ENCODE data around the gene CST9.
"Not testable (repeated sequence)": the region's sequence is repeated elsewhere in the genome, so short reads cannot be mapped to it uniquely, and the experiment has no call there.

The CST9 gene

DNA sequence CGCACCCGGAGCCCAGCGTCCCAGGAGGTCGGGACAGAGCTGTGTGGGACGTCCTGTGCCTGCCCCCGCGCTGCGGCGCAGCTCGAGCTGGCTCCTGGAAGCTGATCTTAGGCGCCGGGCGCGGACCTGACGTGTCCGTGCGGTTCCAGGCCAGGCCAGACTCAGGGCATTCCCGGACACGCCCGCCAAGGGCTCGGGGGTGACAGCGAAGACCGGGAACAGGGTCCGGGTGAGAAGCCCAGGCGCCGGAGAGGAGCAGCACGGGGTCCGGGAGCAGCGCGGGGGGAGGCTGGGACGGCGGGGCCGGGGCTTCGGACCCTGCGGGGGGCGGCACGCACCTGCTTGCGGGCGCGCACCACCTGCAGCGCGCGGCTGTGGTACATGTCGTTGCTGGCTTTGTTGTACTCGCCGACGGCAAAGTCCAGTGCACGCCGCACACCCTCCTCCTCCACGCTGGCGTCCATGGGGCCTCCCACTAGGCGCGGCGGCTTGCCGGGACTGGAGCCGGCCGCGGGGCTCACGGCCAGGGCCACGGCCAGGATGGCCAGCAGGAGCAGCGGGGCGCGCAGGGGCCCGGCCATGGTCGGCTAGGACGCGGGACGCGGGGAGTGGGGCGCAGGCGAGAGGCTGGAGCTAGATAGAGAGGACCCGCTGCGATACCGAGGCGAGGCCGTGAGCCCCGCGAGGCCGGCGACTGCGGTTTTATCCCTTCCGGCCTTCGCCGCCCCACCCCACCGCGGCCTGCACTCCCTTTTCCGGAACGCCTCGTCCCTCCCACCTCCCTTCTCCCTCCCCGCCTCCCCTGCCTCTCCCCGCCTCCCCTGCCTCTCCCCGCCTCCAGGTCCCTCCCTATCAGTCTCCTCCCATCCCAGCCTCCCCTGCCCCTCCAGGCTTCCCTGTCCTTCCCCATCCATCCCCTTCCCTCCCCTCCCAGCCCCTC, 31.8 kb upstream of the CST9 start, which contains the start of gene CST3:
TSS of gene CST3 (minus strand) at position 674 of the 940 bp plus-strand sequence. CDS start at position 581, 93 bp downstream.
- no peaks in the 10 kb centered on the region for H3K9me3 ChIP-seq (ENCODE audit: control insufficient read depth, insufficient read depth, low read length)

DNA sequence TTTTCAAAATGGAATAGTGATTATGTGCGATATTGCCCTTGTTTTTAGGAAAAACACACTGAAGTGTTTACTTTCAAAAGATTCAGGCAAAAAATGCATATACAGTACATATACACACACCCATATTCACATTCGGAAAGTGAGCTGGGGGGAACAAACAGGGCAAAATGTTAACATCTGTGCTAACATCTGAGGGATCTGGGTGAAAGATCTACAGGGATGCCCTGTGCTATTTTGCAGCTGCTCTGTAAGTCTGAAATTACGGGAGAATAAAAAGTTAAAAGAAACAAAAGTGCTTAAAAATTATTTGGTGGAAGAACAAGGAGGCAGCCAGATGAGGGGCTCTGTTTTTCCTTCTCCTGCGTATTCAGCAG, 31.2 kb upstream of the CST9 start:
- H4K20me1 ChIP-seq (ENCODE audit: control insufficient read depth, insufficient read depth, low read depth, low read length): no peaks in the 10 kb centered on the region
- no peaks in the 10 kb centered on the region for H3K4me1 ChIP-seq (ENCODE audit: control insufficient read depth, low read length)
- H3K9me3 ChIP-seq (ENCODE audit: control insufficient read depth, insufficient read depth, low read length): no peaks in the 10 kb centered on the region
- H3K27me3 ChIP-seq (ENCODE audit: control insufficient read depth, low read length): no peaks in the 10 kb centered on the region
- H3F3A ChIP-seq (ENCODE audit: control insufficient read depth, insufficient read depth): no peaks in the 10 kb centered on the region
- H3K79me2 ChIP-seq (ENCODE audit: control insufficient read depth, low read length): no peaks in the 10 kb centered on the region
- no peak for TF ChIP-seq EZH2phosphoT487 (IDR thresholded peaks at IDR 0.05; ENCODE audit: borderline replicate concordance, low read length)
- TF ChIP-seq, protein P1, sequence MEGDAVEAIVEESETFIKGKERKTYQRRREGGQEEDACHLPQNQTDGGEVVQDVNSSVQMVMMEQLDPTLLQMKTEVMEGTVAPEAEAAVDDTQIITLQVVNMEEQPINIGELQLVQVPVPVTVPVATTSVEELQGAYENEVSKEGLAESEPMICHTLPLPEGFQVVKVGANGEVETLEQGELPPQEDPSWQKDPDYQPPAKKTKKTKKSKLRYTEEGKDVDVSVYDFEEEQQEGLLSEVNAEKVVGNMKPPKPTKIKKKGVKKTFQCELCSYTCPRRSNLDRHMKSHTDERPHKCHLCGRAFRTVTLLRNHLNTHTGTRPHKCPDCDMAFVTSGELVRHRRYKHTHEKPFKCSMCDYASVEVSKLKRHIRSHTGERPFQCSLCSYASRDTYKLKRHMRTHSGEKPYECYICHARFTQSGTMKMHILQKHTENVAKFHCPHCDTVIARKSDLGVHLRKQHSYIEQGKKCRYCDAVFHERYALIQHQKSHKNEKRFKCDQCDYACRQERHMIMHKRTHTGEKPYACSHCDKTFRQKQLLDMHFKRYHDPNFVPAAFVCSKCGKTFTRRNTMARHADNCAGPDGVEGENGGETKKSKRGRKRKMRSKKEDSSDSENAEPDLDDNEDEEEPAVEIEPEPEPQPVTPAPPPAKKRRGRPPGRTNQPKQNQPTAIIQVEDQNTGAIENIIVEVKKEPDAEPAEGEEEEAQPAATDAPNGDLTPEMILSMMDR (IDR thresholded peaks at IDR 0.05; ENCODE audit: low read depth, low read length, poor library complexity, severe bottlenecking): no peak
- H3K27ac ChIP-seq (ENCODE audit: low read depth, low read length): no peak overlapping the region
- H3K4me3 ChIP-seq (ENCODE audit: low read length): no peak overlapping the region
- no peak overlapping the region for H3K4me2 ChIP-seq (ENCODE audit: low read length)
- no peaks in the 10 kb centered on the region for H3K9me2 ChIP-seq (replicated peaks; ENCODE audit: control insufficient read depth, low read length)
- no peaks in the 10 kb centered on the region for H3K36me3 ChIP-seq (ENCODE audit: control insufficient read depth, low read length)

More for the DNA sequence above, 31.8 kb upstream of the CST9 start, which contains the start of gene CST3:
- Histone ChIP-seq H3K9me2 (replicated peaks; ENCODE audit: control insufficient read depth, low read length) (no peaks in the 10 kb centered on the region), H3K27me3 (ENCODE audit: control insufficient read depth, low read length) (no peaks in the 10 kb centered on the region), H3K4me2 (ENCODE audit: low read length) (no peak within 1 kb of the TSS), H3K4me1 (ENCODE audit: control insufficient read depth, low read length) (no peaks in the 10 kb centered on the region), H3K79me2 (ENCODE audit: control insufficient read depth, low read length) (no peaks in the 10 kb centered on the region), H4K20me1 (ENCODE audit: control insufficient read depth, insufficient read depth, low read depth, low read length) (no peaks in the 10 kb centered on the region), H3K36me3 (ENCODE audit: control insufficient read depth, low read length) (no peaks in the 10 kb centered on the region), H3K27ac (ENCODE audit: low read depth, low read length) (no peak within 1 kb of the TSS), H3F3A (ENCODE audit: control insufficient read depth, insufficient read depth) (no peaks in the 10 kb centered on the region), H3K4me3 (ENCODE audit: low read length) (no peak within 1 kb of the TSS)
- TF ChIP-seq, protein P1 (IDR thresholded peaks at IDR 0.05; ENCODE audit: low read depth, low read length, poor library complexity, severe bottlenecking): no peak
- TF ChIP-seq EZH2phosphoT487 (IDR thresholded peaks at IDR 0.05; ENCODE audit: borderline replicate concordance, low read length): no peak

DNA sequence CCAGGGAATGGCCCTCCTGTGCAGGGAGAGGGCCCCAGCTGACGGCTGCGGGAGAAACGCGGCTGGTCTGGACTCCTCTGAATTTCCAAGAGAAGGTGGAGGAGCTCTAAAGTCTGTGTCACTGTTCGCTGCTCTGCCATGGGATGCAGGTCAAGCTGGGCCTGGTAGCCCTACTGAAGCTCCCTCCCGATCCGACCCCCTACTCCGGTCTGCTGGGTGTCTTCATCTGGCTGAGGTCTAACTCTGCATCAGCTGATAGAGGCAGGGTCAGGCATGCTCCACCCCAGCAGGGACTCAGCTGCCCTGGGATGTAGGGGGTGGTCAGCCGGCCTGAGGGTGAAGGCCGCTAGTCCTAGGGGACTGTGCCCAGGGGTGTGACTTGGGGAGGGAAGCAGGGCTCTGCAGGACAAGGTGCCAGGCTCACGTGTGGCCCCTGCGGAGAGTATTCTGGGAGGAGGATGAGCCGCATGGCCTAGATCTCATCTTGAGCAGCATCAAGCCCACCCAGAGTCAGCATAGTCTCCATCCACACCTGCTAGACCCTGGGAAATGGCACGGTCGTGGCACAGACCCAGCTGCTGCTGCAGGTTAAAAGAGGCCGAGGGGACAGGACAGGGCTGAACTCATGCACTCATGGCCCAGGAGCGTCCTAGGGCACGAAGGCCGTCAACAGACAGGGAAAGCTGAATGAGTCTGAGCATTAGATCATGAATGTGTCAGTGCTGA, 30.6 kb upstream of the CST9 start:
- Histone ChIP-seq H3K36me3 (ENCODE audit: control insufficient read depth, low read length) (no peaks in the 10 kb centered on the region), H3F3A (ENCODE audit: control insufficient read depth, insufficient read depth) (no peaks in the 10 kb centered on the region), H3K4me2 (ENCODE audit: low read length) (no peak overlapping the region), H3K9me3 (ENCODE audit: control insufficient read depth, insufficient read depth, low read length) (no peaks in the 10 kb centered on the region), H4K20me1 (ENCODE audit: control insufficient read depth, insufficient read depth, low read depth, low read length) (no peaks in the 10 kb centered on the region), H3K27ac (ENCODE audit: low read depth, low read length) (no peak overlapping the region), H3K9me2 (replicated peaks; ENCODE audit: control insufficient read depth, low read length) (no peaks in the 10 kb centered on the region), H3K79me2 (ENCODE audit: control insufficient read depth, low read length) (no peaks in the 10 kb centered on the region), H3K4me1 (ENCODE audit: control insufficient read depth, low read length) (no peaks in the 10 kb centered on the region), H3K27me3 (ENCODE audit: control insufficient read depth, low read length) (no peaks in the 10 kb centered on the region), H3K4me3 (ENCODE audit: low read length) (no peak overlapping the region)
- no peak for TF ChIP-seq EZH2phosphoT487 (IDR thresholded peaks at IDR 0.05; ENCODE audit: borderline replicate concordance, low read length)
- TF ChIP-seq, protein P1 (IDR thresholded peaks at IDR 0.05; ENCODE audit: low read depth, low read length, poor library complexity, severe bottlenecking): no peak

DNA sequence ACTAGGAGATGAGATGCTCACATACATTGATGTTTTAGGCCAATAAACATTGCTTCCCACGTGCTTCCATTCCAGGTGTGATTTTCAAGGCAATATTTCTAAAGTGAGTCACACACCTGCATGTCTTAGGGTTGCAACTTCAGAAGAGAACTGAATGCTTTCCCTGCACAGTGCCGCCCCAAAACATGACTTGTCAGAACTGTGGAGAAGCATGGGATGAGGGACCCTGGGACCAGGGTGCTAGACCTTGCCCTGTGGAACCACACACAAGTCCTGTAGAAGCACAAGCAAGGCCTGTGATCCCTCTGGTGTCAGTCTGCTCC, 30.0 kb upstream of the CST9 start:
- not testable (repeated sequence) for H3K9me3 ChIP-seq (ENCODE audit: control insufficient read depth, insufficient read depth, low read length); H4K20me1 ChIP-seq (ENCODE audit: control insufficient read depth, insufficient read depth, low read depth, low read length); H3F3A ChIP-seq (ENCODE audit: control insufficient read depth, insufficient read depth); H3K79me2 ChIP-seq (ENCODE audit: control insufficient read depth, low read length); H3K4me2 ChIP-seq (ENCODE audit: low read length); H3K9me2 ChIP-seq (replicated peaks; ENCODE audit: control insufficient read depth, low read length); H3K36me3 ChIP-seq (ENCODE audit: control insufficient read depth, low read length); H3K4me1 ChIP-seq (ENCODE audit: control insufficient read depth, low read length); H3K27me3 ChIP-seq (ENCODE audit: control insufficient read depth, low read length); H3K4me3 ChIP-seq (ENCODE audit: low read length); H3K27ac ChIP-seq (ENCODE audit: low read depth, low read length)

Data from DOHH2 (cell line).